IPS-20b (cell line): ENCODE measurements around the gene ZFR.
"Not testable (repeated sequence)": the region's sequence is repeated elsewhere in the genome, so short reads cannot be mapped to it uniquely, and the experiment has no call there.

ENCODE experiments used
- H3K27ac ChIP-seq: one replicate; pipeline ENCODE4 v1.5.1; 2013; ENCODE audit warnings: low read length
- H3K27me3 ChIP-seq: 2 replicates; pipeline ENCODE4 v1.6.1; 2013; ENCODE audit warnings: mild to moderate bottlenecking, low read length, inconsistent platforms; ENCODE audit not compliant: insufficient read depth
- H3K36me3 ChIP-seq: 2 replicates; pipeline ENCODE4 v1.6.1; 2013; ENCODE audit warnings: low read depth, mild to moderate bottlenecking, inconsistent platforms, low read length, moderate library complexity; ENCODE audit not compliant: insufficient read depth
- H3K4me1 ChIP-seq: 2 replicates; pipeline ENCODE4 v1.6.1; 2013; ENCODE audit warnings: mild to moderate bottlenecking, control low read depth, inconsistent platforms, low read length, moderate library complexity; ENCODE audit not compliant: insufficient read depth
- H3K4me3 ChIP-seq: 2 replicates; pipeline ENCODE4 v1.5.1; 2013; ENCODE audit warnings: mild to moderate bottlenecking, low read length, inconsistent platforms
- H3K9ac ChIP-seq: 2 replicates; pipeline ENCODE4 v1.6.1; 2013; ENCODE audit warnings: low read depth, mild to moderate bottlenecking, inconsistent platforms, low read length, moderate library complexity
- H3K9me3 ChIP-seq: 2 replicates; pipeline ENCODE4 v1.6.1; 2013; ENCODE audit warnings: mild to moderate bottlenecking, low read depth, low read length, inconsistent platforms; ENCODE audit not compliant: insufficient read depth

The ZFR gene

GRCh38 chr5:32471784-32472183 lies 27.2 kb upstream of the ZFR start:
- Histone ChIP-seq H3K27ac (no peak overlapping the region), H3K9ac (no peak overlapping the region), H3K4me1 (peaks cover 9% of the 10 kb centered on the region), H3K9me3 (no peaks in the 10 kb centered on the region), H3K36me3 (no peaks in the 10 kb centered on the region), H3K4me3 (no peak overlapping the region), H3K27me3 (no peaks in the 10 kb centered on the region)

GRCh38 chr5:32465076-32465475 lies 20.5 kb upstream of the ZFR start:
- no peaks in the 10 kb centered on the region for H3K27me3 ChIP-seq
- no peak overlapping the region for H3K27ac ChIP-seq
- H3K9ac ChIP-seq = no peak overlapping the region
- H3K9me3 ChIP-seq = no peaks in the 10 kb centered on the region
- H3K4me1 ChIP-seq = no peaks in the 10 kb centered on the region
- no peaks in the 10 kb centered on the region for H3K36me3 ChIP-seq
- no peak overlapping the region for H3K4me3 ChIP-seq

- Histone ChIP-seq H3K36me3 (no peaks in the 10 kb centered on the region), H3K27ac (no peak overlapping the region), H3K4me1 (no peaks in the 10 kb centered on the region), H3K9me3 (no peaks in the 10 kb centered on the region), H3K9ac (no peak overlapping the region), H3K4me3 (no peak overlapping the region), H3K27me3 (no peaks in the 10 kb centered on the region)
Observed at GRCh38 chr5:32462618-32463017, 18.1 kb upstream of the ZFR start.

DNA sequence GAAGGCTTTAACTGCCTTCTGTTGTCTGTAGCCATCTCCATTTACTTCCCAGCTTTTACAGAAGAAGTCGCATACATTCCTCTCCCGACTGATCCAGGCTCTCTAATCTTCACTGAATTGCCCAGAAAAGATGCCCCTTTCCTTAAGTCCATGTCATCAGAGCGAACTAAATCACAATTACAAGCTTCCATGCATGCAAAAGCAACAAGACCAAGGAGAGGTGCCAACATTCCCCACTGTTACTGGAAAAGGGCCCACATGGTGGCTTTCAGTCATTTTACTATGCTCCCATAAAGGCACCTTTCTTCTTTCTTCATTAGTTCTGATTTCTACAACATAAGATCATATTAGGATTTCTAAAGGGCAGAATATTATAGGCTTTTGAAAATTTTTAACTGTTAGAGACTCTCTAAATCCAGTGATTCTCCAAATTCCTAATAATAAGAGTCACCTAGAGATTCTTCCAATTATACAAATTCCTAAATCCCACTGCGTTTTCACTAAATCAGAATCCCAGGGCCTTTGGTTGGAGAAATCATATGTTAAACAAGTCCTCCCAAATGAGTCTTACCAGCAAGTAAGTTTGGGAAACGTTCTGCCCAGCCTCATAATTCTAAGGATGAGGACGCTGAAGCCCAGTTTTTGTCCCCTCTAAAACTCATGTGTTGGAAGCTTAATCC lies 17.0 kb upstream of the ZFR start:
- H3K9ac ChIP-seq = no peak overlapping the region
- no peaks in the 10 kb centered on the region for H3K36me3 ChIP-seq
- no peaks in the 10 kb centered on the region for H3K9me3 ChIP-seq
- no peak overlapping the region for H3K27ac ChIP-seq
- no peak overlapping the region for H3K4me3 ChIP-seq
- H3K4me1 ChIP-seq = no peaks in the 10 kb centered on the region
- no peaks in the 10 kb centered on the region for H3K27me3 ChIP-seq

DNA sequence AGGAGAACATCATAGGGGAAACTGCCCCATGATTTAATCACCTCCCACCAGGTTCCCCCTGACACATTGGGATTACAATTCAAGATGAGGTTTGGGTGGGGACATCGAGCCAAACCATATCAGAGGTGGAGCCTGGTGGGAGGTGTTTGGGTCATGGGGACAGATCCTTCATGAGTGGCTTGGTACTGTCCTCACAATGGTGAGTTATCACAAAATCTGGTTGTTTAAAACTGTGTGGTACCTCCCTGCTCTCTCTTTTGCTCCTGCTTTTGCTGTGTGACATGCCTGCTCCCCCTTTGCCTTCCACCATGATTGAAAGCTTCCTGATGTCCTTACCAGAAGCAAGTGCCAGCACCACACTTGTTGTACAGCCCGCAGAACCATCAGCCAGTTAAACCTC lies 16.2 kb upstream of the ZFR start:
- no peaks in the 10 kb centered on the region for H3K27me3 ChIP-seq
- no peaks in the 10 kb centered on the region for H3K9me3 ChIP-seq
- no peak overlapping the region for H3K27ac ChIP-seq
- no peaks in the 10 kb centered on the region for H3K4me1 ChIP-seq
- no peaks in the 10 kb centered on the region for H3K36me3 ChIP-seq
- no peak overlapping the region for H3K9ac ChIP-seq
- no peak overlapping the region for H3K4me3 ChIP-seq

DNA sequence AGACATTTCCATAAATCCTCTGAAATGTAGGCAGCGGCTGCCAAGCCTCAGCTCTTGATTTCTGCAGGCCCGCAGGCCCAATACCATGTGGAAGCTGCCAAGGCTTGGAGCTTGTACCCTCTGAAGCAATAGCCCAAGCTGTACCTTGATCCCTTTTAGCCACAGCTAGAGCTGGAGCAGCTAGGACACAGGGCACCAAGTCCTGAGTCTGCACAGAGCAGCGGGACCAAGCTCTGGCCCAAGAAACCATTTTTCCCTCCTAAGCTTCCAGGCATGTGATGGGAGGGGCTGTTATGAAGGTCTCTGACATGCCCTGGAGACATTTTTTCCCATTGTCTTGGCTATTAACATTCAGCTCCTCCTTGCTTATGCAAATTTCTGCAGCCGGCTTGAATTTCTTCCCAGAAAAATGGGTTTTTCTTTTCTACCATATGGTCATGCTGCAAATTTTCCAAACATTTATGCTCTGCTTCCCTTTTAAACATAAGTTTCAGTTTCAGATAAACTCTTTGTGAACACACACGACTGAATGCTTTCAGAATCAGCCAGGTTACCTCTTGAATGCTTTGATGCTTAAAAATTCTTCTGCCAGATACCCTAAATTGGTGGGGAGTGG lies 14.4 kb upstream of the ZFR start:
- H3K36me3 ChIP-seq = no peaks in the 10 kb centered on the region
- H3K4me1 ChIP-seq = no peaks in the 10 kb centered on the region
- no peaks in the 10 kb centered on the region for H3K27me3 ChIP-seq
- H3K27ac ChIP-seq = no peak overlapping the region
- no peak overlapping the region for H3K4me3 ChIP-seq
- no peak overlapping the region for H3K9ac ChIP-seq
- H3K9me3 ChIP-seq = no peaks in the 10 kb centered on the region

DNA sequence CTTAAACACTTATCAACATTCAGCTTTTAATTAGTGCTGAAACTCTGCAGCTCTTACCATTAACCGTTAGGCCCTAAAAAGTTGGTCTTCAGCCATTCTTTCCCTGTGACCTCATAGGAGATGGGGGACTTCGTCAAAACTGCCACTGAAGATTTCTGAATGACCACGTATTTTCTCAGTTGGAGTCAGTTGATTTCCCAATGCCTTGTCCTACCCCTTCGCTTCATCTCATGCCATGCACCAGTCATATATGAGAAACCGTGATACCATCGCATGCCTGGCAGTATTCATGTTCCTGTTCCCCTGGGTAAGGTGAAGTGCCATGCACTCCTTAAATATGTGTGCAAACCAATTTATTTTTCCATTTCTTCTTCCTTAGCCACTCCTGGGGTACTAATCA lies 10.8 kb upstream of the ZFR start:
- no peaks in the 10 kb centered on the region for H3K4me1 ChIP-seq
- no peaks in the 10 kb centered on the region for H3K9me3 ChIP-seq
- H3K36me3 ChIP-seq = no peaks in the 10 kb centered on the region
- H3K4me3 ChIP-seq = no peak overlapping the region
- no peak overlapping the region for H3K27ac ChIP-seq
- H3K27me3 ChIP-seq = no peaks in the 10 kb centered on the region
- H3K9ac ChIP-seq = no peak overlapping the region

DNA sequence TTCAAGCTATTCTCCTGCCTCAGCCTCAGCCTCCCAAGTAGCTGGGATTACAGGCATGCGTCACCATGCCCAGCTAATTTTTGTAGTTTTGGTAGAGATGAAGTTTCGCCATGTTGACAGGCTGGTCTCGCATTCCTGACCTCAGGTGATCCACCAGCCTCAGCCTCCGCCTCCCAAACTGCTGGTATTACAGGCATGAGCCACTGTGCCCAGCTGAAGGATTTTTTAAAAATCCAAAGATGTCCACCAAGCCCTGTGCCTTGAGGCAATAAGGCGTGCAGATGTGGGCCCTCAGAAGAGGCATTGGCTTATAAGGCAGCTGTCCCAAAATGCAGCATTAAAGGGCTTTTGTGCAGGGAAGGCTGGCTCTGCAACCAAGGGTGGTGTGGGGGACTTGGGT lies 10.3 kb upstream of the ZFR start:
- Histone ChIP-seq H3K4me3 (no peak overlapping the region), H3K9ac (no peak overlapping the region), H3K4me1 (no peaks in the 10 kb centered on the region), H3K9me3 (no peaks in the 10 kb centered on the region), H3K36me3 (no peaks in the 10 kb centered on the region), H3K27ac (no peak overlapping the region), H3K27me3 (no peaks in the 10 kb centered on the region)

GRCh38 chr5:32453916-32454315 lies 9.4 kb upstream of the ZFR start:
- Histone ChIP-seq H3K9ac (no peak overlapping the region), H3K27me3 (no peaks in the 10 kb centered on the region), H3K9me3 (no peaks in the 10 kb centered on the region), H3K4me3 (no peak overlapping the region), H3K4me1 (no peaks in the 10 kb centered on the region), H3K27ac (no peak overlapping the region), H3K36me3 (no peaks in the 10 kb centered on the region)

DNA sequence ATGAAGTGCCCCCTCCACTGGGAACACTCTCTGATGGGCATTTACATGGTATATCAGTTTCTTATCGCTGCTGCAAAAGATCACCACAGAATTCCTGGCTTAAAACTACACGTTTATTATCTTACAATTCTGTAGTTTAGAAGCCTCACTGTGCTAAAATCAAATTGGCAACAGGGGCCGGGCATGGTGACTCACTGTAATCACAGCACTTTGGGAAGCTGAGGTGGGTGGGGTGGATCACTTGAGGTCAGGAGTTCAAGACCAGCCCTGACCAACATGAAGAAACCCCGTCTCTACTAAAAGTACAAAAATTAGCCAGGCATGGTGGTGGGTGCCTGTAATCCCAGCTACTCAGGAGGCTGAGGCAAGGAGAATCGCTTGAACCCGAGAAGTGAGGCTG lies 7.8 kb upstream of the ZFR start:
- H3K9ac ChIP-seq, H3K36me3 ChIP-seq, H3K27me3 ChIP-seq, H3K9me3 ChIP-seq, H3K4me3 ChIP-seq, H3K27ac ChIP-seq, H3K4me1 ChIP-seq: not testable (repeated sequence)

- Histone ChIP-seq H3K27ac (no peak overlapping the region), H3K4me3 (no peak overlapping the region), H3K36me3 (no peaks in the 10 kb centered on the region), H3K9ac (no peak overlapping the region), H3K27me3 (peaks cover 8% of the 10 kb centered on the region), H3K9me3 (no peaks in the 10 kb centered on the region), H3K4me1 (no peaks in the 10 kb centered on the region)
Observed at GRCh38 chr5:32450952-32451351, 6.4 kb upstream of the ZFR start.

- H3K36me3 ChIP-seq = no peaks in the 10 kb centered on the region
- H3K27me3 ChIP-seq = peaks cover 20% of the 10 kb centered on the region
- H3K27ac ChIP-seq = no peak overlapping the region
- peaks cover 5% of the 10 kb centered on the region; the same call in 1 of the 2 replicates for H3K4me1 ChIP-seq
- H3K9me3 ChIP-seq = no peaks in the 10 kb centered on the region
- no peak overlapping the region for H3K4me3 ChIP-seq
- no peak overlapping the region for H3K9ac ChIP-seq
Observed at GRCh38 chr5:32449262-32449661, 4.7 kb upstream of the ZFR start.
